Frontal cortex (tissue), 4 donors: ENCODE results near the gene OTOA. TPM values are rescaled to one million over a fixed set of nuclear protein-coding genes. Genes with fewer than 3 reads are reported as not detected.
"Not testable (repeated sequence)": the region's sequence is repeated elsewhere in the genome, so short reads cannot be mapped to it uniquely, and the experiment has no call there.

Experiments used
- DNase-seq, 2 donors: peaks; one replicate each; pipeline ENCODE4 v3.0.0; 2012; ENCODE audit warnings: low spot score in 2 of 2
- FAIRE-seq: peaks from 2 replicates; lab custom pipeline; 2012; peaks lifted over from hg19 to GRCh38; lab: Jason Lieb, UNC
- total RNA-seq: library from RNA; depleted of rRNA; stranded (reverse); fragments of >200 nt; gene quantifications from one replicate; pipeline ENCODE4 v1.2.3, GENCODE V29; 2014
- donor health status: control.
- donor health status: control.
- donor health status: control.

Gene OTOA
- total RNA-seq, 1 donor from 2014 or later, result 0.41 TPM

DNA sequence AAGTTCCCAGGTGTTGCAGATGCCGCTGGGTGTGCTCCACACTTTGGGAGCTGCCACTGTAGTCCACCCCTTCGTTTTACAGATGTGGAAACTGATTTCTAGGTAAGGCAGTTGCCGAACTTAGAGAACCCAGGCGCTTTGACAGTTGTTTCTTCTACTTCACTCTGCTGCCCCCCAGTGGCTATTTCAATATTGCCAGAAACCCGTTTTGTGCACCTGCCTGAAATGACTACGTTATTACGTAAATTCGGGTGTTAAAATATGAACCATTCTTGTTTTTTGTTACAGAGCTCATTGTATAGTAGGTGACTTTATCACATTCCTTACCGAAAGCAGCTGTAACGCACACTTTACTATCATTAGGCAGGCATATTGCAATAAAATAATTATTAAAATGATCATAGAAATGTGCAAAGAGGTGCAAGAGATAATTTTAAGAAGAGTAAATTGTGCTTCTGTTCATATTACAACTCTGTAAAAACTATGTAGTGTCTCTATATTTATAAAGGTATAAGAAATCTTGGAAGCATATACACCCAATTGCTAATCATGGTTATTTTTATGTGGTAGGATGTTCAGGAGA, 44.9 kb downstream of the OTOA start:
- peak; percentile 21 to 65 for DNase-seq
- no peak for FAIRE-seq

DNA sequence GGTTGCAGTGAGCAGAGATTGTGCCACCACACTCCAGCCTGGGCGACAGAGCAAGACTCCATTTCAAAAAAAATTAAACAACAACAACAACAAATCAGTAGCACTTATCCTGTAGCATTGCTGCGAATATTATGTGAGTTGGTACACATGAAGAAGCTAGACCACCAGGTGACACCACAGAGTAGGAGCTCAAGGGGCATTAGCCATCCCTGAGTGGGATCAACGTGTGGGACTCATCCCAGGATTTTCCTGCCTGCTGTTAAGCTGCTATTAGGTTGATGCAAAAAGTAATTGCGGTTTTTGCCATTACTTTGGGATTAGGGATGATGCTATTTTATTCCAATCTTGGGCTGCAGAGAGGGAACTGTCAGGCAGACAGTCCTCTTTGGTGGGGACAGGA, 47.2 kb downstream of the OTOA start:
- DNase-seq (no peak), FAIRE-seq (no peak)

DNA sequence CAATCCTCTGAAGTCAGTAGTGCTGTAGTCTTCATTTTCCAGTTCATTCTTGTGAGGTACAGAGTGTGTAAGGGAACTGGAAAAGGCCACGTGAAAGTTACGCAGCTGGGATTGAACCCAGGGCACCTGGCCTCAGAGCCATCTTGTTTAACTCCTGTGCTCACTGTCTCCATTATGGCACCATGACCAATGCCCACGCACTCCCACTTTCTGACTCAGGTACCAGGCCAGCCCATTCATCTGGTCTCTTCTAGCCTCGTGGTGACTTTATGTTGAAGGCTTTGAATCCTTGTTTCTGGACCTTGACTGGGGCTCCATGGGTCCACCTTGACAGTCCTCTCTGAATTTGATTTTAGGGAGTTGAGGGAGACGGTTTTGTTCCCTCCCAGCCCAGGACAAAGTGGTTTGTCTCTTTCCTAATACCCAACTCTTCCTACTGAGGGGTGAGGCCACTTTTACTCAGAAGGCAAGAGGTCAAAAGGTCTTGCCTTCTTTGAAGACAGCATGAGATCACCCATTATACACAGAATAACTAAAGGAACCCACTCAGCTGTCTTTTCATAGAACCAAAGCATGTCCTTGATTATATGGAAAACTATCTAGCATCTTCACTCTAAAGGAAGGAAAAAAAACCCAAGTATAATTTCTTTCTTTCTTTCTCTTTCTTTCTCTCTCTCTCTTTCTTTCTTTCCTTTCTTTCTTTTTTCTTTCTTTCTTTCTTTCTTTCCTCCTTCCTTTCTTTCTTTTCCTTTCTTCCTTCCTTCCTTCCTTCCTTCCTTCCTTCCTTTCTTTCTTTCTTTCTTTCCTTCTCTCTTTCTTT, 50.0 kb downstream of the OTOA start:
- no peak for FAIRE-seq
- DNase-seq, result no peak

DNA sequence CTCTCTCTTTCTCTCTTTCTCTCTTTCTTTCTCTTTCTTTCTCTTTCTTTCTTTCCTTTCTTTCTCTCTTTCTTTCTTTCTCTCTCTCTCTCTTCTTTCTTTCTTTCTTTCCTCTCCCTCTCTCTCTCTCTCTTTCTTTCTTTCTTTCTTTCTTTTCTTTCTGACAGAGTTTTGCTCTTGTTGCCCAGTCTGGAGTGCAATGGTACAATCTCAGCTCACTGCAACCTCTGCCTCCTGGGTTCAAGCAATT, 50.5 kb downstream of the OTOA start:
- DNase-seq, FAIRE-seq: not testable (repeated sequence)

DNA sequence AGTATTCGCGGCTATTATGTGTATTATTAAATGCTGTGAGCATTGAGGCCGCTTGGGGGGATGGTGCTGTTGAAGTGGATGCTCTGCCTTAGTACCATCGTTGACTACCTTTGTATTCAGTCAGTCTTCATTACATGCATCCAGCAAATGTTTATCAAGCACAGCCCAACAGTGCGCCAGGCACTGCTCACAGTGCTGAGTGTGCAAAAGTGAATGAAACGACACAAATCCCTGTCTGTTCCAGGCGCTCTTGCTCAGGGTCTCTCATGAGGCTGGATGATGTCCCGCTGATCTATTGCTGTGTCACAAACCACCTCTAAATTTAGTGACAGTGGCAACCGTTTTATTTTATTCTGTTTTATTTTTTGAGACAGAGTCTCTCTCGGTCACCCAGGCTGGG, 53.8 kb downstream of the OTOA start:
- FAIRE-seq (no peak), DNase-seq (no peak)

DNA sequence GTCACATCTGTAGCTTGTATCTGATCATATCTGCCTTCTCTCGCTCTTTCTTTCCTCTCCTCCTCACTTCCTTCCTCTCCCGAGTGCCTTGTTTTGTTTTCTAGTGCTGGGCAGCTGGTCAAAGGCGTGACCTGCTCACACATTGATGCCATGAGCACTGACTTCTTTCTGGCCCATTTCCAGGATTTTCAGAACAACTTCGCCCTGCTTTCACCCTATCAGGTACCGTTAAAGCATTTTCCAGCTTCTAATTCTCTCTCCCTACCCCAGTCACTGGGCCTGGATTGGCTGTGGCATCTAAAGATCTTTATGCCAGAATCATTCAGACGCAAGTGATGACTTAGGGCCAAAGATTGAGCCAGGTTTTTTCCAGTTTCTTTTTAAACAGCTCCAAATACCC, 55.5 kb downstream of the OTOA start:
- DNase-seq (no peak), FAIRE-seq (no peak)

DNA sequence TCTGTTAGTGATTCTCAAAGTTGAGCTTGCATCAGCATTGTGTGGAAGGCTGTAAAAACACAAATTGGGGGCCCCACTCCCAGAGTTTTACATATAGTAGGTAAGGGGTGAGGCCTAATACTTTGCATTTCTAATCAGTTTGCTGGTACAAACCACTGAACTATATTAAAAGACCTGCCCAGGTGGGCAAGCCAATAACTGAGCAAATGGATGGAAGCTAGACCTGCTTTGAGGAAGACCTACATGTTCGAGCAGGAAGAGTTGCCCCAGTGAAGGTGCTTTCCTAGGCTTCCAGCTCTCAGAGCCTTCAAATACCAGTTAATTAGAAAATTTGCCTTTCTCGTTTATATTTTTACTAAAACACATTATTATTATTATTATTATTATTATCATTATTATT, 56.8 kb downstream of the OTOA start:
- DNase-seq (no peak), FAIRE-seq (no peak)

DNA sequence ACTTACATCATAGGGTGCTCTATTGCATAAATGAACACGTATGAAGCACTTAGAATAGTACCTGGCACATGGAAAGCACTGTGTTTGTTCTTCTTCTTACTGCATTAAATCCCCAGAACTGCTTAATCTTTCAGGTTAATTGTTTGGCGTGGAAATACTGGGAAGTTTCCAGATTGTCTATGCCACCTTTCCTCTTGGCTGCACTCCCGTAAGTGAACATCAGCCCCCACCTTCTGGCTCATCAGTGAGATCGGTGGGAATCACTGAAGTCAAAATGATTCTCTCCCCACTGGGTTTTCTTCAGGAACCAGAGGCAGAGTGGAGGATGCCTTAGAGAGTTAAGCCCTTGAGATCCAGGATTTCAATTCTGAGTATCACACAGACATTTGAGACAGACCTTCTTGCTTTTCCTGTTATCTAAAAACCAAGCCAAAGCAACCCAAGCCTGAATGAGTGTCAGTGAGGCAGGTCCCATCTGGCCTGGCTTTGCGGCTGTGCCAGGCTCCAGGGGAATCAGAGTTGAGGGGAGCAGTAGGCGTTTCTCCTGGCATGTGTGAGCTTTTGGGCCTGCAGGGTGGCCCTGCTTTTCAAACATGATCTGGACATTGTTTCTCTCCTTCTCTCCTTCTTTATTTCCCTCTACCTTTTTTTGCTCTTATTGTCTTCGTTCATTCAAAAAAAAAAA, 59.1 kb downstream of the OTOA start:
- no peak for FAIRE-seq

DNA sequence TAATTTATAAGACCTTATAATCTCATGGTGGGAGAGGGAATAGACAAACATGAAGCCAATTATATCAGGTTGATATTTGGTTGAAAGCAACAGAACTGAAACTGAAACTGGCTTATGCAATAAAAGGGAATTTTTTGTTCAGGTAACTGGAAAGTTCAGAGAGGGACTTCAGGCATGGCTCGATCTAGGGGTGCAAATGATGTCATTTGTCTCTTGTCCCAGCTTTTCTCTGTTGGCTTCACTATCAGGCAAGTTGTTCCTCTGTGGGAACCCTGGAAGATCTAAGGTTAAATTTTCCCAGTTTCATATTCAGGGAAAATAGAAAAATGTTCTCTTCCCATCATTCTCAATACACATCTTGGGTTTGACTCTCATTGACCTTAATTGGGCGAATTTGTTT, 59.8 kb downstream of the OTOA start:
- FAIRE-seq (no peak), DNase-seq (no peak)

More for the DNA sequence above, 59.1 kb downstream of the OTOA start:
- DNase-seq, result no peak

DNA sequence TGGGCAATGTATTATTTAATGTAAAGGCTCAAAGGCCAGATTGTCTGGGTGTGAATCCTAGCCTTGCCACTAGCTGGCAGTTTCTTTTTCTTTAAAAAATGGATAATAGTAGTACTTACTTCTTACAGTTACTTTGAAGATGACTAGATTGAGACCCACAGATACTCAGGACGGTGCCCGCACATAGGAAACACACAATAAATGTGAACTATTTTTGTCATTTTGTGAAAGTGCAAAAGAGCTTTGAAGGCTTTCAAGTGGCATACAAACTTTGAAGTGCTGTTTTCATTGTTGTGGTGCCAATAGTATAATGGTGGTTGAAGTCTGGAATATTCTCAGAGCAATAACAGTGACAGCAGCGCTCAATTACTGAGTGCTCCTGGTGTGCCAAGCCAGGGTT, 63.6 kb downstream of the OTOA start:
- FAIRE-seq (no peak), DNase-seq (no peak)

DNA sequence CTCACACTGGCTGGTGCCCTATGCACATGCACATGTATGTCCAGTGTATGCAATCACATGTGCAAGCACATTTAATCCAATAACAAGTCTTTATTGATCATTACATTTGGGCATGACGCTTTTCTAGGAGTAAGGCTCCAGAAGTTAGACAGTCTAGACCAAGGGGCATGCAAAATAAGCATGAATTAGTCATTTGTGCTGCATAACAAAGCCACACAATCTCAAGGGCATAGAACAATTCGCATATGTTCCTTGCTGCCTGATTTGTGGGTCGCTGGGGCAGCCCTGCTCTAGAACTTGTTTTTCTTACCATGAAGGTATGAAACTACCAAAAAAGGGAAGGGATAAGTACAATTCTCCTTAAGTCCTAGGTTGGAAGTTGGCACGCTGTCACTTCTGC, 67.5 kb downstream of the OTOA start:
- DNase-seq, FAIRE-seq: not testable (repeated sequence)

DNA sequence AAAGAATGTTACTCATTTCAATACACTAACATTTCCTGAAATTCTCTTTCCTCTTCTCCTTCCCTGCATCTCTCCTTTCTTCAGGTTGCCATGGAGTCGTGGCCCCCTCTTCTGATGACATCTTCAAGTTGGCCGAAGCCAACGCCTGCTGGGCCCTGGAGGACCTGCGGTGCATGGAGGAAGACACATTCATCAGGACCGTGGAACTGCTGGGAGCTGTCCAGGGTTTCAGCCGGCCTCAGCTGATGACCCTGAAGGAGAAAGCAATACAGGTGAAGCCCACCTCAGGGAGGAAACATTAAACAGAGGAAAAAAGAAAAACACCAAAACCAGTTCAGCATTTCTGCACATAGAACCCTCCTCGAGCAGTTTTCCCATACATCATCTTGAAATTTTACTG, 76.9 kb downstream of the OTOA start:
- not testable (repeated sequence) for DNase-seq, FAIRE-seq

DNA sequence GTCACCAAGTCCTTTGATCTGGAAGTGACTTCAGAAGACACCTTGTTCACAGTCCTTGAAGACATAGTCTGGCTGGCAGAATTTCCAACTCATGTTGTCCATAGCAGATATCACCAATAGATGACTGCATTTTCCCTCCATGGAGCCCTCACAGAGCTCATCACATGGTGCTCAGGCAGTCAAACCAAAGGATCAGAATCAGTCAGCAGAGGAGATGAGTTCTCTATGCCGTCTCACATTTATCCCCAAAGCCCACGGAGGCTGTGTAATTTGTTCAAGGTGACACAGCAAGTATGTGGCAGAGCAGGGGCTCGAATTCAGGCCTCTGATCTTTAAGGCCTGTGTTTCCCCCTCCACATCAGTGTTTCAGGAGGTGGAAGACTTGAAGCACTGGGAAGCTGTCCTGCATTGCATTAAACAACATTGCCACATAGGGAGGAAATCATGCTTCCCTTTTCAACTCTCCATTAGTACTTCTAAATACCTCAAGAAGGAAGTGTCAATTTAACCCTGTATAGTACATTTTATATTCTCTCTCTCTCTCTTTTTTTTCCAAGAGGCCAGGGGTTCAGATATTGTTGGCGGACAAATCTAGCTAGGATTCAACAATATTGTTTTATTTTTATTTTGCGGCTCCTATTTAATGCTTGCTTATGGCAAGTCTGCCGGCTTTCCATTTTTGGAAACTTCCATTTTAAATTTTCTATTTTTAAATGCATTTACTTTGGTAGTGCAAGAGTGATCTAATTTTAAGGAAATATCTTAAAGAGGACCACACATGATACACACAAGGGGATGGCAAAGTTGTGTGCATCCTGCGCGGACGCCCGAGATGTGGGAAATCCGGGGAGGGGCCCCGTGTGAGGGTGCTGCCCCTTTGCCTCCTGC, 92.7 kb downstream of the OTOA start:
- DNase-seq, FAIRE-seq: not testable (repeated sequence)

DNA sequence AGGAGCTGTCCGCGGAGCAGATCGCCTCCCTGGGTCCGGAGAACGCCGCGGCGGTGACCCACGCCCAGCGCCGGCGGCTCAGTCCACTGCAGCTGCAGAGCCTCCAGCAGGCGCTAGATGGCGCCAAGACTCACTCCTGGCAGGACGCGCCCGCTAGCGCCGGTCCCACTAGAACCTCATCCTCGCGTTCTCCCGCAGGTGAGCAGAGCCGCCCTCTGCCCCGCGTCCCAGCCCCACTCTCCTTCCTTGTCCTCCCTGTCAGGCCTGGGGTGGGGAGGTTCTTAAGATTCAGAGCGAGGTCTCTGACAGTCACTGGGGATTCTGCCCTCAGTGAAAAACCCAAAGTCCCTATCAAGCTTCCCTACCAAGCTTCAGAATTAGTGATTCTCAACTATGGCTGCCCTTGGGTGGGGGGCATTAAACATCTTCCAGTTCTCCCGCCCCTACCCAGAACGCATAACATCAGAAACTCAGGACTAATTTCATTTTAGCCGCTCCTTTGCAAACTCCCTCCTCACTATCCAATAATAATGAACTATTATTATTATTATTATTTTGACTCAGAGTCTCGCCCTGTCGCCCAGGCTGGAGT, 93.4 kb downstream of the OTOA start:
- FAIRE-seq, DNase-seq: not testable (repeated sequence)

DNA sequence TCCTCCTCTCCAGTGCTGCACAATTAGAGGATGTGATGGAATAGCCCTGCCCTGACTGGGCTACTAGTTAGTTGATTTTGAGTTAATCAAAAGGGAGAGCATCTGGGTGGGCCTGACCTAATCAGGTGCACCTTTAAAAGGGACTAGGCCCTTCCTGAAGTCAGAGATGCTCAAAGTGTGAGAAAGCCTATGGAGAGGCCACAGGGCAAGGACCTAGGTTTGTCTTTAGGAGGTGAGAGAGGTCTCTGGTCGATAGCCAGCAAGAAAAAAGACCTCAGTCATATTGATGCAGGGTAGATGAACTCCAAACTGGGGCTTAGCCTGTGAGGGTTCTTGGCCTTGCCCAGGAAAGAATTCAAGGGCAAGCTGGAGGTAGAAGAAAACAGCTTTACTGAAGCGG, 104.5 kb downstream of the OTOA start:
- not testable (repeated sequence) for DNase-seq, FAIRE-seq

DNA sequence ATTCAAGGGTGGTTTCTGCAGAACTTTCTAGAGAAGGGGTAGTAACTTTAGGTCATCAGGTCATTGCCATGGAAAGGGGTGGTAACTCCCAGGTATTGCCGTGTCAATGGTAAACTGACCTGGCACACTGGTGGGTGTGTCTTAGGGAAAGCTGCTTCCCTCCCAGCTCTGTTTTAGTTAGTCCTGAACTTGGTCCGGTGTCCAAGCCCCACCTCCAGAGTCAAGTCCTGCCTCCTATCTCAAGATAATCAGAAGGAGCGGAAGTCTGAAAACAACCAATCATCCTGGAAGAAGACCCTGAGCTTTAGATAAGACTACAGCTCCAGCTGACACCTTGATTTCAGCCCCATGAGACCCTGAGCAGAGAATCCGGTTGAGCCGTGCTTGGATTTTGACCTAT, 105.0 kb downstream of the OTOA start:
- DNase-seq, FAIRE-seq: not testable (repeated sequence)

DNA sequence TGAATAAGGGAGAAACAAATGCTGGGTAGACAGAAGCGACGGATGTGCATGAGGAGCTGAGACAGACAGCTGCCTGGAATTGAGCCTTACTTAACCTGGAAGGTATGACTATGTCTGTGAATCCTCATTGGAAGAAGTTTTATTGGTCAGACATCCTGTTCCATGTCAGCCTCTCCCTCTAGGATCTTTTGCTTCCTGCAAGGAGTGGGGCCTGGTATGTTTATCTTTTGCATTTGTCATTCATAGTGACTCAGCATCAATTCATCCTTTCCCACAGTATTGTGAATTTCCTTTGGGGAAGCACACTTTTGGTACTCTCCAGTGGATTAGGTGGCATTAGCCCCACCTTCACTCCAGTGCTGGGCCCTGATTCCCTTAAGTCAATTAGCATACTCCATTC, 105.5 kb downstream of the OTOA start:
- DNase-seq, FAIRE-seq: not testable (repeated sequence)

DNA sequence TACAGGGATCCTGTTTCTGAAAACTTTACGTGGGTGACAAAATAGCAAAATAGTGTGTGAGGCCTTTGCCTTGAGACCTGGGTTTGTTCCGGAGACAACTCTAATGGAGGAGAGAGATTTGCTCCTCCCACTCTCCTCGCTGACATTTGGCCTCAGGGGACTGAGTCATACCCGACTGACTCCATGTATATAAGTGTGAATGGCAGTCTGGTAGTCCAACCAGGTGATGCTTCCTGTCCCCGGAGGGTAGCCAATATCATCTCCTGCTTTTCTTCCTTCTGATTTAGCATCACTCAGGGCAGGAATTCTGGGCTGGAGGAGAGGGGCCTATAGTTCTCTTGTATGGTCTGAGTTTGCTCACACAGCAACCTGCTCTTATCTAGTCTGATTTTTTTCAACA, 106.8 kb downstream of the OTOA start:
- FAIRE-seq, result not testable (repeated sequence)

DNA sequence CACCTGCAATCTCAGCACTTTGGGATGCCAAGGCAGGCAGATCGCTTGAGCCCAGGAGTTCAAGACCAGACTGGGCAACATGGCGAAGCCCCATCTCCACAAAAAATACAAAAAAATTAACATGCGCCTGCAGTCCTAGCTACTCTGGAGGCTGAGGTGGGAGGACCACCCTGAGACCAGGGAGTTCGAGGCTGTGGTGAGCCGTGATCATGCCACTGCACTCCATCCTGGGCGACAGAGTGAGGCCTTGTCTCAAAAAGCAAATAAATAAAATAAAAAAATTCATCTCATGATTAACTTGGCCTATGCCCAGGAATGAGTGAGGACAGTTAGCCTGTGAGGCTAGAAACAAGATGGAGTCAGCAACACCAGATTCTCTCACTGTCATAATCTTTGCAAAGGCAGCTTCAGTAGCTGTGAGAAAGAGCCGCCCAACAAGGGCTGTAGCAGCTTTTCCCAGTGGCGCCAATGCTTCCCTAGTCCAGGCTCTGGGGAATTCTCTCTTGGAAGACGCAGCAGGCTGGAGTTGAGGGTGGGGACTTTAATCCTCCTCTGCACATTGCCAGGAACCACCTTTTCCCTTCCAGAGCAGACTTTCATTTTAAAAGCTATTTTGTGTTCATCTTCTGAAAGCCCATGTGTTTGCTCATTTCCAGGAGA, 108.9 kb downstream of the OTOA start:
- FAIRE-seq, DNase-seq: not testable (repeated sequence)

More for the DNA sequence above, 106.8 kb downstream of the OTOA start:
- DNase-seq, result not testable (repeated sequence)
